NB4 (cell line): ENCODE measurements around the gene ERBIN.
"Not testable (repeated sequence)": the region's sequence is repeated elsewhere in the genome, so short reads cannot be mapped to it uniquely, and the experiment has no call there.

ENCODE experiments used
- DNase-seq: peaks from one replicate; pipeline ENCODE4 v3.0.0; 2010; ENCODE audit warnings: low read depth
- H3K4me3 ChIP-seq: one replicate; pipeline ENCODE4 v1.5.1; 2011; ENCODE audit warnings: mild to moderate bottlenecking, low read depth, low read length, moderate library complexity
- CTCF ChIP-seq: IDR thresholded peaks from one replicate; pipeline ENCODE4 v1.5.1; 2012; ENCODE audit warnings: low read depth, low read length
- MAX ChIP-seq: IDR thresholded peaks from 2 replicates; pipeline ENCODE4 v1.6.1; 2011; ENCODE audit warnings: low read depth, low read length
- MYC ChIP-seq: IDR thresholded peaks from 2 replicates; pipeline ENCODE4 v1.6.1; 2011; ENCODE audit warnings: low read depth, low read length
- POLR2A ChIP-seq: IDR thresholded peaks from 2 replicates; pipeline ENCODE4 v1.6.1; 2011; ENCODE audit warnings: mild to moderate bottlenecking; ENCODE audit not compliant: insufficient read length; ENCODE audit errors: extremely low read depth

The ERBIN gene

DNA sequence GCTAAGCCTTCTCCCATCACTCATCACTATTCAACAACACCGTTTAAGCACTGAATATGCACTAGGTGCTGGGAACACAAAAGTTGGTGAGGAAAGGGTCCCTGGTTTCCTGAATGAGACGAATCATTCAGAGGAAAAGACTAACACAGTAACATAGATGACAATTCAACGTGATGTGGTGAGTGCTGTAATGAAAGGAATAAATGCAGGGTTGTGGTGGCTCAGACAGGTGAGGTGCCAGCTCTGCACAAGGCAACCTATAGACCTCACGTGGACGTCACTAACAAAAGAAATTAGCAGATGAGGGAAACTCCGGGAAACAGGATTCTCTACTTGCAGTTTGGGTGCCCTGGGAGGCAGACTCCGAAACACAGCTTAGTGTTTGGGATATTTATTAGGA, 40.0 kb upstream of the ERBIN start:
- TF ChIP-seq CTCF (no peak), MAX (no peak), MYC (no peak), POLR2A (no peak)
- DNase-seq: no peak
- H3K4me3 ChIP-seq: no peak overlapping the region

GRCh38 chr5:65892024-65892423, 34.4 kb upstream of the ERBIN start:
- not testable (repeated sequence) for H3K4me3 ChIP-seq

DNA sequence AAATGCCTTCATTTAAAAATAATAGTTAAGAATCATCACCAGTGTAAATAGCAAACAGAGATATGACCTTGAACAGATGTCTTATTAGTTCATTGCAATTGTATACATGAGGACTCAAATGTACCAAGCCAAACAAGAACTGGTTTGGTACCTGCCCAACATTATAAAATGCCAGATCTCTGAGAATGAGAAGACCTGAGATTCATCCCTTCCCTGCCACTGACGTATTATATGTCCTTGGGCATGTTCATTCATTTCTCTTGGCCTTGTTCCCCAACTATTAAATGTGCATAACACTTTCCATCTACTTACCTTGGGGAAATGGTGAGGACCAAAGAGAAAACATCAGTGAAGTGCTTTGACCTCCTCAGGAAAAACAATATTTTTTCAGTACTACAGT, 33.6 kb upstream of the ERBIN start:
- DNase-seq: no peak
- no peak overlapping the region for H3K4me3 ChIP-seq
- TF ChIP-seq CTCF (no peak), MYC (no peak), POLR2A (no peak), MAX (no peak)

More at GRCh38 chr5:65892024-65892423, 34.4 kb upstream of the ERBIN start:
- not testable (repeated sequence) for DNase-seq

DNA sequence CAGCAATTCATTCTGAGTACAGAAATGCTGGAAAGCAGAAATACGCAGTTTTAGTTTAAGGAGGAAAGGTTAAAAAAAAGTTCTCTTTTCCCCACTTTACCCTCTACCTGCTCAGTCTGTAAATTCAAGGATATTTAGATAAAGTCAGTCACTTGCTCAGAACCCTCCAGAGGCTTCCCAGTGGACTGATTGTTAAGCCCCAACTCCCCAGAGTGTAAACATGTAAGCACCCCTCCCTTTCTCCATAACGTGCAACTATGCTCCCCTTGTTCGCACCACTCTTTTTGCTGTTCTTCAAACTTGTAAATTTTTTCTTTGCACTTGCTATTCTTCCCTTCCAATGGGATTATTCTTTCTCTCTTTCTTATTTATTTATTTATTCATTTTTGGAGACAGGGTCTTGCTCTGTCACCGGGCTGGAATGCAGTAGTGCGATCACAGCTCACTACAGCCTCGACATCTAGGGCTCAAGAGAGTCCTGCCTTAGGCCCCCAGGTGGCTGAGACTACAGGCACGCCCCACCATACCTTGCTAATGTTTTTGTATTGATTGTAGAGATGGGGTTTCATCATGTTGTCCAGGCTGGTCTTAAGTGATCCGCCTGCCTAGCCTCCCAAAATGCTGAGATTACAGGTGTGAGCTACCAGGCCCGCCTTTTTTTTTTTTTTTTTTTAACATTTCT, 32.5 kb upstream of the ERBIN start:
- no peak overlapping the region for H3K4me3 ChIP-seq
- no peak for DNase-seq
- TF ChIP-seq MAX (no peak), CTCF (no peak), MYC (no peak), POLR2A (no peak)

- TF ChIP-seq MAX (no peak), POLR2A (no peak), MYC (no peak), CTCF (no peak)
- DNase-seq: no peak
- H3K4me3 ChIP-seq: no peak overlapping the region
Observed at GRCh38 chr5:65895891-65896290, 30.5 kb upstream of the ERBIN start.

DNA sequence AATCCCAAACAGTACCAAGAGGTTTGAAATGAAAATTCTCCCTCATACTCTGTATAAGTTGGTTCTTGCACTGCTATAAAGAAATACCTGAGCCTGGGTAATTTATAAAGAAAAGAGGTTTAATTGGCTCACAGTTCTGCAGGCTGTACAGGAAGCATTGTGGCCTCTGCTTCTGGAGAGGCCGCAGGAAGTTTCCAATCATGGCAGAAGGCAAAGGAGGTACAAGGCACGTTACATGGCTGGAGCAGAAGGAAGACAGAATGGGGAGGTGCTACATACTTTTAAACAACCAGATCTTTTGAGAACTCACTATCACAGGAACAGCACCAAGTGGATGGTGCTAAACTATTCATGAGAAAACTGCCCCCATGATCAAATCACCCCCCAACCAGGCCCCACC, 25.6 kb upstream of the ERBIN start:
- H3K4me3 ChIP-seq: no peak overlapping the region
- TF ChIP-seq MYC: no peak
- TF ChIP-seq CTCF: no peak
- TF ChIP-seq POLR2A: no peak
- TF ChIP-seq MAX: no peak
- DNase-seq: no peak
